Keratinocyte (primary cell): Measurements from ENCODE around the gene BNC2. TPM values are rescaled to one million over a fixed set of nuclear protein-coding genes. Genes with fewer than 3 reads are reported as not detected.

Source experiments
- DNase-seq: peaks from one replicate; pipeline ENCODE4 v3.0.0-alpha.2; 2011; ENCODE audit warnings: low read depth, missing footprints, low spot score
- FAIRE-seq: peaks from 2 replicates; lab custom pipeline; 2011; peaks lifted over from hg19 to GRCh38; lab: Jason Lieb, UNC
- H2AFZ ChIP-seq: 2 replicates; pipeline ENCODE4 v1.6.0; 2012; ENCODE audit warnings: low read length, control low read depth, inconsistent platforms; ENCODE audit not compliant: control insufficient read depth
- H3K27ac ChIP-seq: 2 replicates; pipeline ENCODE4 v1.5.1; 2011; ENCODE audit warnings: low read length; ENCODE audit not compliant: control insufficient read depth, insufficient read depth
- H3K27me3 ChIP-seq: 3 replicates; pipeline ENCODE4 v1.6.0; 2011; ENCODE audit warnings: low read length; ENCODE audit not compliant: control insufficient read depth, insufficient read depth; ENCODE audit errors: extremely low read depth
- H3K36me3 ChIP-seq, 2 experiments: 2 replicates in 1 of 2; 3 replicates in 1 of 2; pipeline ENCODE4 v1.5.1; 2011; ENCODE audit warnings: low read length in 2 of 2, mild to moderate bottlenecking in 1 of 2; ENCODE audit not compliant: control insufficient read depth in 2 of 2, insufficient read depth in 2 of 2; ENCODE audit errors: extremely low read depth in 1 of 2
- H3K4me1 ChIP-seq: 3 replicates; pipeline ENCODE4 v1.5.1; 2011; ENCODE audit warnings: low read length; ENCODE audit not compliant: control insufficient read depth, insufficient read depth; ENCODE audit errors: extremely low read depth
- H3K4me2 ChIP-seq: 3 replicates; pipeline ENCODE4 v1.6.0; 2011; ENCODE audit warnings: low read depth, low read length; ENCODE audit not compliant: control insufficient read depth, insufficient read depth; ENCODE audit errors: extremely low read depth
- H3K4me3 ChIP-seq, 3 experiments: fragments of 200-600 bp in 1 of 3; sonication (generic) in 1 of 3; 2 replicates in 2 of 3; 3 replicates in 1 of 3; pipeline ENCODE4 v1.5.1; 2011 to 2016; ENCODE audit warnings: low read length in 3 of 3, mild to moderate bottlenecking in 3 of 3, control low read depth in 2 of 3, inconsistent platforms in 1 of 3, low read depth in 1 of 3, mixed read lengths in 1 of 3, mixed run types in 1 of 3, moderate library complexity in 1 of 3; ENCODE audit not compliant: control insufficient read depth in 2 of 3, insufficient read depth in 2 of 3; ENCODE audit errors: extremely low read depth in 1 of 3
- H3K79me2 ChIP-seq: 2 replicates; pipeline ENCODE4 v1.6.0; 2012; ENCODE audit warnings: low read length; ENCODE audit not compliant: control insufficient read depth, insufficient read depth
- H3K9ac ChIP-seq: 3 replicates; pipeline ENCODE4 v1.6.0; 2011; ENCODE audit warnings: low read length; ENCODE audit not compliant: control insufficient read depth, insufficient read depth; ENCODE audit errors: extremely low read depth
- H3K9me1 ChIP-seq: 3 replicates; pipeline ENCODE4 v1.6.0; 2011; ENCODE audit warnings: low read length; ENCODE audit not compliant: control insufficient read depth, insufficient read depth; ENCODE audit errors: extremely low read depth
- H3K9me3 ChIP-seq: 2 replicates; pipeline ENCODE4 v1.5.1; 2012; ENCODE audit warnings: low read depth, low read length; ENCODE audit not compliant: control insufficient read depth
- H4K20me1 ChIP-seq: 3 replicates; pipeline ENCODE4 v1.6.0; 2011; ENCODE audit warnings: low read length; ENCODE audit not compliant: control insufficient read depth, insufficient read depth; ENCODE audit errors: extremely low read depth
- EZH2 ChIP-seq: IDR thresholded peaks from one replicate; pipeline ENCODE4 v1.6.1; 2012; ENCODE audit warnings: inconsistent platforms, mild to moderate bottlenecking, low read length, moderate library complexity
- dilution Hi-C: fragments of 300-500 bp; cut with MboI; formaldehyde crosslinking; loops from one replicate; pipeline ENCODE4 v1.7.0; 2020; ENCODE audit warnings: low sequenced_read_pairs; ENCODE audit not compliant: extremely low pct_ligation_motif_present
- polyA plus RNA-seq, 5 experiments: library from polyadenylated mRNA; depleted of rRNA in 3 of 5; stranded (reverse) in 3 of 5; stranded (forward) in 1 of 5; unstranded in 1 of 5; fragments of >200 nt; gene quantifications; 1 replicate in 1 of 5; 2 replicates in 3 of 5; 3 replicates in 1 of 5; pipeline versions ENCODE4 v1.2.1 to v1.2.3, GENCODE V29; 2011 to 2012; ENCODE audit warnings: missing spikeins in 2 of 5, low read depth in 1 of 5, low replicate concordance in 1 of 5
- TF ChIP-seq, protein P1 (sequence below), 3 experiments: IDR thresholded peaks in 1 of 3; conservative IDR thresholded peaks in 1 of 3; optimal IDR thresholded peaks in 1 of 3; 2 replicates in 2 of 3; 3 replicates in 1 of 3; pipeline versions ENCODE3 to v1.5.1; 2011; ENCODE audit warnings: low read length in 3 of 3, mild to moderate bottlenecking in 3 of 3, moderate library complexity in 2 of 3, control low read depth in 1 of 3, inconsistent platforms in 1 of 3; ENCODE audit not compliant: insufficient read depth in 2 of 3; ENCODE audit errors: extremely low read depth in 1 of 3

The BNC2 gene
- polyA plus RNA-seq, 1 donor (not counting 4 experiments of a cell fraction or from before 2014, with no cell fraction given) = 1.1 TPM

DNA sequence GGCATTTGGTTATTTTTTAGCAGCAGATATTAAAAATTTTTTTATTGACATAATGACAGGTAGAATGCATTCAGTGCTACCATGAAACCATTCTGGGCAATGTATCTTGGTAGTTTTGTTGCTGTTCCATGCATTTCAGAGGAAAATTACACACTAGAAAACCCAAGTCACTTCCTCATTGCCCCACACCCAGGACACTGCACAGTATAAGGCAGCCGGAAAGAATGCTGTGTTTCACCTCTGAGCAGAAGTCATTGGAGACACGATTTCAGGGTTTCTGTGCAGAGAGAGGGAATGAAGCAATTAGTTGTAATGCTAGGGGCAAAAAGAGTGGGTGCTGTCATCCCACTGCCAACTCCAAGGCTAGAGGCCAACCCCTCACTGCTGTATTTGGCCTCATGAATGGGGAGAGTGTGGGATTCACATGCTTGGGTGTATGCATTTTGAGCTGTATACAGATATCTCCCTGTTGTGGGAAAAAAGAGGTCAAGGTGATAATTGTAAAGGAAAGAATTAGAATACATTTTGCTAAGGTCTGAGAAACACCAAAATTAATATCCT lies 290.5 kb downstream of the BNC2 start:
- Histone ChIP-seq H4K20me1 (no peaks in the 10 kb centered on the region), H3K9ac (no peak overlapping the region), H3K4me1 (no peaks in the 10 kb centered on the region), H3K9me3 (no peaks in the 10 kb centered on the region), H3K36me3 (no peaks in the 10 kb centered on the region), H2AFZ (no peak overlapping the region), H3K27ac (no peak overlapping the region), H3K27me3 (no peaks in the 10 kb centered on the region), H3K4me3 (no peak overlapping the region), H3K4me2 (no peak overlapping the region), H3K9me1 (no peaks in the 10 kb centered on the region), H3K79me2 (no peaks in the 10 kb centered on the region)
- dilution Hi-C loops = no loop called here
- FAIRE-seq (no peak), DNase-seq (no peak)
- TF ChIP-seq, protein P1, sequence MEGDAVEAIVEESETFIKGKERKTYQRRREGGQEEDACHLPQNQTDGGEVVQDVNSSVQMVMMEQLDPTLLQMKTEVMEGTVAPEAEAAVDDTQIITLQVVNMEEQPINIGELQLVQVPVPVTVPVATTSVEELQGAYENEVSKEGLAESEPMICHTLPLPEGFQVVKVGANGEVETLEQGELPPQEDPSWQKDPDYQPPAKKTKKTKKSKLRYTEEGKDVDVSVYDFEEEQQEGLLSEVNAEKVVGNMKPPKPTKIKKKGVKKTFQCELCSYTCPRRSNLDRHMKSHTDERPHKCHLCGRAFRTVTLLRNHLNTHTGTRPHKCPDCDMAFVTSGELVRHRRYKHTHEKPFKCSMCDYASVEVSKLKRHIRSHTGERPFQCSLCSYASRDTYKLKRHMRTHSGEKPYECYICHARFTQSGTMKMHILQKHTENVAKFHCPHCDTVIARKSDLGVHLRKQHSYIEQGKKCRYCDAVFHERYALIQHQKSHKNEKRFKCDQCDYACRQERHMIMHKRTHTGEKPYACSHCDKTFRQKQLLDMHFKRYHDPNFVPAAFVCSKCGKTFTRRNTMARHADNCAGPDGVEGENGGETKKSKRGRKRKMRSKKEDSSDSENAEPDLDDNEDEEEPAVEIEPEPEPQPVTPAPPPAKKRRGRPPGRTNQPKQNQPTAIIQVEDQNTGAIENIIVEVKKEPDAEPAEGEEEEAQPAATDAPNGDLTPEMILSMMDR (optimal IDR thresholded peaks at IDR 0.05 in 1 of 3, IDR thresholded peaks at IDR 0.05 in 1 of 3, conservative IDR thresholded peaks at IDR 0.05 in 1 of 3; ENCODE audit: extremely low read depth in 1 of 3, insufficient read depth in 2 of 3, low read length in 3 of 3) = no peak
- no peak for TF ChIP-seq EZH2

DNA sequence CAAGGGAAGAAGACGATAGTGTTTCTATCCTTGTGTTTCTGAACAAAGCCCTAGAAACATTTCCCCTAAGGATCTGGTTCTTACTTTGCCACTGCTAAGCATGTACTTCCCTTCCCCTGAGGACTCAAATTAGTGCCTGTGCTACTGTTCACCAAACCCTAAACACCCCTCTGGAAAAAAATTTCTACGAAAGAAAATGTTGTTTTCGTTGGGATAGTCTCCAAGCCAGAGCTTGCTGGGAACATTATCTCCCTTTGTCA lies 294.6 kb downstream of the BNC2 start:
- Histone ChIP-seq H3K9me1 (no peaks in the 10 kb centered on the region), H3K36me3 (no peaks in the 10 kb centered on the region), H3K27ac (no peak overlapping the region), H3K4me3 (no peak overlapping the region), H4K20me1 (no peaks in the 10 kb centered on the region), H3K79me2 (no peaks in the 10 kb centered on the region), H2AFZ (no peak overlapping the region), H3K4me1 (no peaks in the 10 kb centered on the region), H3K27me3 (no peaks in the 10 kb centered on the region), H3K4me2 (no peak overlapping the region), H3K9ac (no peak overlapping the region), H3K9me3 (no peaks in the 10 kb centered on the region)
- no peak for TF ChIP-seq EZH2
- TF ChIP-seq, protein P1 (optimal IDR thresholded peaks at IDR 0.05 in 1 of 3, IDR thresholded peaks at IDR 0.05 in 1 of 3, conservative IDR thresholded peaks at IDR 0.05 in 1 of 3; ENCODE audit: extremely low read depth in 1 of 3, insufficient read depth in 2 of 3, low read length in 3 of 3) = no peak
- peak; percentile 17 for FAIRE-seq
- DNase-seq = no peak
- dilution Hi-C loops = no loop called here
